Mesodermal cell (in vitro differentiated cells): ENCODE results near the gene DOK4.

ENCODE experiments used
- H3K27ac ChIP-seq: 2 replicates; pipeline ENCODE4 v1.7.0; 2013; ENCODE audit warnings: mild to moderate bottlenecking, low read depth, low read length, moderate library complexity; ENCODE audit not compliant: severe bottlenecking
- H3K36me3 ChIP-seq: 2 replicates; pipeline ENCODE4 v1.7.1; 2013; ENCODE audit warnings: mild to moderate bottlenecking, low read length, moderate library complexity; ENCODE audit not compliant: control insufficient read depth, insufficient read depth
- H3K4me1 ChIP-seq: one replicate; pipeline ENCODE4 v1.7.1; 2013; ENCODE audit warnings: mild to moderate bottlenecking, low read length; ENCODE audit not compliant: insufficient read depth, control insufficient read depth, poor library complexity, severe bottlenecking
- H3K4me3 ChIP-seq: 2 replicates; pipeline ENCODE4 v1.7.0; 2013; ENCODE audit warnings: low read length, control low read depth, mild to moderate bottlenecking; ENCODE audit not compliant: insufficient read depth, poor library complexity, severe bottlenecking; ENCODE audit errors: extremely low read depth
- H3K9me3 ChIP-seq: 2 replicates; pipeline ENCODE4 v1.7.1; 2013; ENCODE audit warnings: mild to moderate bottlenecking, low read length, moderate library complexity; ENCODE audit not compliant: control insufficient read depth
- WGBS, 2 experiments: methylation state at CpG; one replicate each; pipeline ENCODE4 v1.1.5; 2013; ENCODE audit warnings: missing lambda C conversion rate in 2 of 2; ENCODE audit not compliant: insufficient coverage in 2 of 2; 5-methylcytosine and 5-hydroxymethylcytosine counted together

DOK4 gene

DNA sequence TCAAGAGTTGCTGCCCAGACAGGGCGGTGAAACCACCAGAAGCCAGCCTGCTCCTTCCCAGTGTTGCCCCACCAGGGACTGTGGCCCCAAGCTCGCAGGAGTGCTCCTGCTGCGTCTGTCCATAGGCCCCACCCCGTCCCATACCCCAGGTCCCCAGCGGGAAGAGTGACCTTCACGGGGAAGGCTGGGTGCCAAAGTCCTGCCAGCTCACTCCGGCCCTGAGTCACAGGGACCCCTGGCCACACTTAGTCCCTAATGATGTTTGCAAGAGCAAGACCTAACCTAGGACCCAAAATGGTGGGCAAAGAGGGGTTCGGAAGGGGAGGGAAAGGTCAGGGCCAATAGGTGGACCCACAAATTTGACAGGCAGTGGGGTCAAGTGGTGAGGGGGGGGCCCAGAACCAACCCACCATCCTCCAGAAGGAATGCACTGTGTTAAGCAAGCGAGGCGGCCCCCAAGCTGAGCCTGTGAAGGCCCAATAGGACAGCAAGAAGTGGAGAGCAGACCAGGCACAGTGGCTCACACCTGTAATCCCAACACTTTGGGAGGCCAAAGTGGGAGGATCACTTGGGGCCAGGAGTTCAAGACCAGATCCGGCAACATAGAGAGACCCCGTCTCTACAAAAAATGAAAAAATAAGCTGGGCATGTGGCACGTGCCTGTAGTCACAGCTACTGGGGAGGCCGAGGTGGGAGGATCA, 3.3 kb downstream of the DOK4 start:
- WGBS, 2 experiments: 87 to 92% methylated on average over 5 to 13 of the region's 14 CpGs
- H3K27ac ChIP-seq: peak overlapping the region; percentile 62

DNA sequence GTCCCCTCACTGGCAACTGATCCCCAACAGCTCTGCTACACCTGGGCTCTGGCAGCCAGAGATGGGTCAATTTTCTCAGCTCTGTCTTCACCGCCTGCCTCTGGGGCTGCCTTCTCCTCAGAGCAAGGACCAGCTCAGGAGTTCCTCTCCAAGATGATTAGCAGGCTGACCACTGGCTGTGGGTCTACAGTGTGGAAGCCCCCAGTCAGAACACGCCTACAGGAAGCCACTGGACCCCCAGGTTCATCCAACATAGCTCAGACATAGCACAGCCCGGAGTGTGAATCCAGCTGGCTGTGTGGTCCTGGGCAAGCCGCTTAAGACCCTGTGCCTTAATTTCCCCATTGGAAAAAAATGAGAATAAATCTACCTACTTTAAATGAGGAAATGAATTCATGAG, 4.9 kb downstream of the DOK4 start:
- peak overlapping the region; percentile 37 for H3K27ac ChIP-seq
- peaks cover 88% of the 10 kb centered on the region for H3K36me3 ChIP-seq
- WGBS, 2 experiments: 96 to 100% methylated on average over 3 of the region's 4 CpGs
- H3K9me3 ChIP-seq: no peaks in the 10 kb centered on the region
- H3K4me3 ChIP-seq: peak overlapping the region; percentile 53
- peaks cover 43% of the 10 kb centered on the region for H3K4me1 ChIP-seq

More for the DNA sequence above, 3.3 kb downstream of the DOK4 start:
- H3K4me1 ChIP-seq: peaks cover 45% of the 10 kb centered on the region
- peaks cover 72% of the 10 kb centered on the region for H3K36me3 ChIP-seq
- no peaks in the 10 kb centered on the region for H3K9me3 ChIP-seq
- peak overlapping the region; percentile 88 for H3K4me3 ChIP-seq

DNA sequence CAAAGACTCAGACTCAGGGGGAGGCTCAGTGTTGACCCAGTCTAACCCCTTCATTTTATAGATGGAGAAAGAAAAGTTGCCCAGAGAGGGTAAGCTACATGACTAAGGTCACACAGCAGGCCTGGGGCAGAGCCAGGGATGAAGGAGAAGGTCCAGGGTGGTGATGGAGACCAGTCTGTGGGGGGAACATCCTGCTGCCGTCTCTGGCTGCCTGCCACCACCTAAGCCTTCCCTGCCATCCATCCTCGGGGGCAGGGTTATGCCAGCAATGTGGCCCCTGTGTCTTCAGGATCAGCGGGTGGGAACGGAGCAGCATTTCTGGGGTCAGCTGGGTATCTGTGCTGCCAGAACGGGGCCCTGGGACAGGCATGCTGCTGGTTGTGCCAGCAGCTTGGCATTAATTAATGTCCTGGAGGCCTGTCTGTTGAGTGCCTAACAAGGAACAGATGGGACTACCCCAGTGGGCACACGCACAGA, 5.5 kb downstream of the DOK4 start:
- peak overlapping the region; percentile 53 for H3K4me3 ChIP-seq
- peaks cover 46% of the 10 kb centered on the region for H3K4me1 ChIP-seq
- 90 to 98% methylated on average over 5 to 6 of the region's 6 CpGs for WGBS, 2 experiments
- H3K27ac ChIP-seq: peak overlapping the region; percentile 60
- H3K36me3 ChIP-seq: peaks cover 94% of the 10 kb centered on the region
- no peaks in the 10 kb centered on the region for H3K9me3 ChIP-seq

DNA sequence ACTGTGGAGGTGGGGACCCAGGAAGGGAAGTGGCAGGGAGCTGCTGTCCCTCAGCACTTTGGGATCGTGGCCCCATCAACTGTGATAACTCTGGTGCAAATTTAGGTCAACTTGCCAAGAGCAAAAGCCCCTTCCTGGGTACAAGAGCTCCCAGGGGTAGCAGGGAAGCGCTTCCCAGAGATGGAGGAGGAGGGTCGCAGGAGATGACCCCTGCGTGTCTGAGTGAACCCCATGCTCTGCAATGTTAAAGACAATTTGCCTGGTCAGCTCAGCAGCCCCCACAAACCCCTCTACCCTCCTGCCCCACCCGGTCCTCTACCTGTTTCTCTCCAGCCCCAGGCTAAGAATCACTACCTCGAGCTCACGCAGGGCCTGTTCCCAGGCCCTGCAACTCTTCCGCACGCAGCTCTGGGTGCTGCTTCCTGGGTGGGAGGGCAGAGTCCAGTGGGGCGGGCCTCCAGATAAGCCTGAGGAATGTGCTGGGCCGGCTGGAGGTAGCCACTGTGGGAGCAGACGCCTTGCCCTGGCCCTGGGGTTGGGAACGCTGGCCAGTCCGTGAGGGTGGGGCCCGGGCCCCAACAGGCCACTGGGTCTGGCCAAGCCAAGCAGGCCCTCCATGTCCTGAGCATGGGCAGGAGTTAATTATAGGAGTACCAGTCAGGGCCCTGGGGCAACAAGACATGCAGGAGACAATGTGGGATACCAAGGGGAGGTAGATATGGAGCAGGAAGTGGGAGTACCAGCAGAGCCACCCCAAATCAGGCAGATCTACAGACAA, 6.1 kb downstream of the DOK4 start:
- Histone ChIP-seq H3K9me3 (no peaks in the 10 kb centered on the region), H3K36me3 (peaks cover 96% of the 10 kb centered on the region), H3K4me1 (peaks cover 45% of the 10 kb centered on the region), H3K27ac (peak overlapping the region; percentile 60), H3K4me3 (peak overlapping the region; percentile 53)
- 32 to 43% methylated on average over 12 of the region's 15 CpGs for WGBS, 2 experiments

DNA sequence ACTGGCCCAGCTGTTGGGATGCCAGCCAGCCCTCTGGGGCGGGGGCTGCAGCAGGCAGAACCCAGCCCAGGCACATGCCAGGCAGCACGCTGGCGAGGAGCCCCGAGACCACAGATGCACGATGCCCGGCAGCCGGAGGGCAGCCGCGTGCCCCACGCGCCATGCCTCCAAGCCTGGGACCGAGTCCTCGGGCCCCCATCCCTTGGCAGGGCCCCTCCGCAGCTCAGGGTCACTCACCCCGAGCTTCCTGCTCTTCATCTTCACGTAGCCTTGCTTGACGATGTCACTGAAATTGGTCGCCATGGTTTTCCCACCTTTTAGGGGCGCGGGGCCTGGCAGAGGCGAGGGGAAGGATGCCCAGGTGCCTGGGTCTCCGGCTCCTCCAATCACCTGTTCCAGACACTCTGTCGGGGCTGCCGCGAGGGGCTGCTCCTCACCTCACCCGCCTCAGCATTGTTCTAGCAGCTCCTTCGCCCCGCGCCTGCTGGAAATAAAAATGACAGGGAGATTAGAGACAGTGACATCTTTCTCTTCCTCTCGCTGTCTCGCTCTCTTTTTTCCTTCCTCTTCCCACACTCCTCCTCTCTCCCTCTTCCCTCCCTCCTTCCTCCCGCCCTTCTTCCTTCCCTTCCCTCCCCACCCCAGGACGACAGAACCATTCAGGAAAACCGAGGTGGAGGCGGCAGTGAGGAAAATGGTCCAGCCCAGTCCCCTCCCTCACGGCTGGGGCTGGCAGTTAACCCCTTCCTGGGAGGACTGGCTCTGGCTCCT, 6.9 kb downstream of the DOK4 start:
- WGBS, 2 experiments: 14 to 15% methylated on average over 30 to 32 of the region's 36 CpGs
- H3K36me3 ChIP-seq: peaks cover 96% of the 10 kb centered on the region
- peak overlapping the region; percentile 60 for H3K27ac ChIP-seq
- no peaks in the 10 kb centered on the region for H3K9me3 ChIP-seq
- H3K4me3 ChIP-seq: peak overlapping the region; percentile 53
- H3K4me1 ChIP-seq: peaks cover 42% of the 10 kb centered on the region

DNA sequence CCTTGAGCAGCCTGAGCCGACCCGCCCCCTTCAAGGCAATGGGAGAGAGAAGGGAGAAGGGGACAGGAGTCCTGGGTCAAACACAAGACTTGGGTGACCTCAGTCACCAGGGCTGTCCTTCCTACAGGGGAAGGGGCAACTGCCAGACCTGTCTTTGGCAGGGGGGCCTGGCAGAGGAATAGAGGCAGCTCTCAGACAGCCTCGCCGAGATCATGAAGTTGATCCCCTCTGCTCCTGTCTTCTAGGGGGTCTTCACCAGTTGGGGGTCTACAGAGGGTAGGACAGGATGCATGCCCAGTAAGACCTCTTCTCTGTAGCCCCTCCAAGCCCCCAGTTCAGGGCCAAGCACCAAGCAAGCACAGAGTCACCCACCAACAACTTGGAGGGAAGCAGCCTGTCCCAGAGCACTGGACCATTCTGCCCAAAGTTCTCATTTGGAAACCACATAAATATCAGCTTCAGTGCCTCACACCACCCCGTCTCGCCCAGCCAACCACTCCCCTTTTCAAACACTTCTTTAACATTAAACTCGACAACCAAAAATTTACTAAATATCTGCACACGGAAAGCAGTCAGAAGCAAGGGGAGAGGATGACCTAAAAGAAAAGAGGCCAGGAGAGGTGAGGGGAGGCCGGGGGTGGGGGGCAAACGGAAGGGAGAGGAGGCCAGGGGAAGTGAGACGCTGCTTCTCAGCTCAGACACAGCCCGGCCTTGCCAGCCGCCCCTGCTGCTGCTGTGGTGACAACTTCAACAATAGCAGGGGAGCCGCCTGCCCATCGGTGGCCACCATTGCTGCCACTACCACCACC, 7.7 kb downstream of the DOK4 start:
- WGBS, 2 experiments: 35 to 68% methylated on average over 8 to 9 of the region's 15 CpGs
- Histone ChIP-seq H3K9me3 (no peaks in the 10 kb centered on the region), H3K27ac (peak overlapping the region; percentile 60), H3K4me3 (peak overlapping the region; percentile 53), H3K36me3 (peaks cover 97% of the 10 kb centered on the region), H3K4me1 (peaks cover 39% of the 10 kb centered on the region)

DNA sequence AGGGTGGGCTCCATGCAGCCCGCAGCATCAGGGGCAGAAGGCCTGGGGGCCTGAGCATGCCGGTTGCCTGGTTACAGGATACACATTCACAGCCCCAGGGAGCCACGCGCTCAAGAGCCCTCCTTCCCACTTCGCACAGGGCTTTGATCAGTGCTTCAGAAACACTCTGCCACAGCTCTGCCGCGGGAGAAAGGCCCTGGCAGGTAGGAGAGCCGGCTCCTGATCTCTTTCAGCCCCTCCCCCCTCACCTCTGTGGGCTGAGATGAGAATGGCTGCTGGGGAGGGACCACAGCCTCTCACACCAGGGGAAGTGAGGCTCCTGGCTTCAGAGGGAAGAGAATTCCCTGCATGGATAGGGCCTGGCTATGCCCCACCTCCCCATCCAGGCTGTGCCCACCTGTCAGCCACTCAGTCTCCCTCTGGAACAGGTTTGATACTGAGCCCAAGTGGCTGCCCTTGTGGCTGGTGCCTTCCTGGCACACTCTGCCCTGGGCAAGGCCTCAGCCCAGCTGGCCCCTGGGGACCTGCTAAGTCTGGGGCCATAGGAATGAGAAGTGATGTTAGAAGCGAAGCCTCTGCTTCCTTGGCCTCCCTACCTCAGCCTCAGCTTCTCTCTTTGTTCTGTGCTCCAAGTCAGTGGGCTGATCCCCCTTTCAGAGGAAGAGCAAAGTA, 8.6 kb downstream of the DOK4 start:
- Histone ChIP-seq H3K4me3 (peak overlapping the region; percentile 53), H3K27ac (peak overlapping the region; percentile 60), H3K4me1 (peaks cover 33% of the 10 kb centered on the region), H3K36me3 (peaks cover 97% of the 10 kb centered on the region), H3K9me3 (no peaks in the 10 kb centered on the region)
- 27 to 50% methylated on average over 4 to 6 of the region's 9 CpGs for WGBS, 2 experiments

DNA sequence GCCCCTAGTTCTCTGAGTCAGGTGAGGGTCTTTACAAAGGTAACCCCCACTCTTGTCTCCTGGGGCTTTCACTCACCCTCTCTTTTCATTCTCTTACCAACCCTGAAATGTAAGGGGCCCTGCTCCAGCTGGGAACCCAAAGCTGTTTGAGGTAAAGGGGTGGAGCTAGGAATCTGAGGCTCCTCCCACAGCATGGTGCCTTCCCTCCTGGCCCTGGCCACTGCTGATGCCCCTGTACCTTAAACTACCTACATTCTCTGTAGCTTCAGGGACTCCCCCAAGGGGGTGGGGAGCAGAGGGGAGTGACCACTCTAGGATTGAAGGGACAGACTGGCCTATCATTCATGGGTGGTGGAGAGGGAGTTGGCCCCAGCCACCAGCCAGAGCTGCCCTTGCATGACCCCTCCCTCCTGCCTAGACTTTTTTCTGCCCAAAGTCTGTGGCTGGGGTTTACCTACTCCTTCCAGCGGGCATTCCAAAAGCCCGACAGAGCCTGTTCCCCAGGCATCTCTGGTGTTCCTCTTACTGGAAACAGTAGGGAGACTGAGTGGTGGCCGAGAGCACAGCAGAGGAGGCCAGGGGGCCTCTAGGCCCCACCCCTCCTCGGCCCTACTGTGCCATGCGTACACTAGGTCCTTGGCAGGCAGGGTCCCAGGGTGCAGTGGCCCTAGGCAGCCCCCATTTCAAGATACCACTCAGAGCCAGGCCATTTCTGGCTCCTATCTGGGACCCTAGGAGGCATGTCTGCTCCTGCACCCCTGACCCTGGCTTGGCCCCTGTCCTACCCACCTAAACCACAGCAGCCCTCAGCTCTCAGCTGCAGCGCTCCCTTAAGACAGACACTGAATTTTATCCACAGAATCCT, 9.5 kb downstream of the DOK4 start:
- Histone ChIP-seq H3K4me3 (peak overlapping the region; percentile 53), H3K27ac (peak overlapping the region; percentile 60), H3K9me3 (no peaks in the 10 kb centered on the region), H3K36me3 (peaks cover 98% of the 10 kb centered on the region), H3K4me1 (peaks cover 30% of the 10 kb centered on the region)
- WGBS, 2 experiments: 81 to 97% methylated on average over 3 to 4 of the region's 6 CpGs

DNA sequence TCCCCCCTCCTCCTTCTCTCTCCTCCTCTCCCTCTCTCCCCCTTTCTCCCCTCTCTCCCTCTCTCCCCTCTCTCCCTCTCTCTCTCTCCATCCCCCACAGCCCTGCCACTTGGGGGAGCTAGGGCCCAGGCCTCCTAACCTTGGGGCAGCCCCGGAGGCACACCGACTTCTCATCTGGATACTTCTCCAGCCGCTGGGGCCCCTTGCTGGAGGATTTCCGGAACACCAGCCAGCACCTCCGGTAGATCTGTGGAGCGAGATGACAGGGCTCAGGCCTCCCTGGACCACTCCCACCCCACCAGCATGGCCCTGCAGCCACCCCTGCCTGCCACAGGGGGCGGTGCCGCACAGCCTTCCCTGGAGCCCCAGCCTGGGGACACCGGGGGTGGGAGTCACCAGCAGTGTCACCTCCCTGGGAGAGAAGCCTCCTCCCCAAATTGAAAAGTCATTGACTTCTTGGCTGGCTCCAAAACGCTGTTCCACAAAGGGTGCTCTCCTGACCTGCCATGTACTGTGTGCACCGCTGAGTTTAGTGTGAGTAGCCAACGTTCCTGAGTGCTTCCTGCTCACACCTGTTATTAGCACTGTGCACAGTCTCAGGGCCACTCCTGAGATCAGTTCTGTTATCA, 10.5 kb downstream of the DOK4 start:
- peak overlapping the region; percentile 60 for H3K27ac ChIP-seq
- peak overlapping the region; percentile 53 for H3K4me3 ChIP-seq
- peaks cover 28% of the 10 kb centered on the region for H3K4me1 ChIP-seq
- H3K36me3 ChIP-seq: peaks cover 96% of the 10 kb centered on the region
- no peaks in the 10 kb centered on the region for H3K9me3 ChIP-seq
- 15 to 16% methylated on average over 8 to 12 of the region's 12 CpGs for WGBS, 2 experiments
